GM19455 (cell line): ENCODE data around the gene PLD1.
"Not testable (repeated sequence)": the region's sequence is repeated elsewhere in the genome, so short reads cannot be mapped to it uniquely, and the experiment has no call there.

ENCODE experiments used
- ATAC-seq: cut with Tn5 transposase; IDR thresholded peaks from one replicate; pipeline ENCODE4 v1.9.1; 2021; ENCODE audit not compliant: unreplicated experiment

PLD1 gene

GRCh38 chr3:171710359-171710758, 99.9 kb downstream of the PLD1 start:
- ATAC-seq: no peak

- ATAC-seq: no peak
These were observed 105.5 kb downstream of the PLD1 start for GRCh38 chr3:171704814-171705213.

GRCh38 chr3:171704002-171704401, 106.3 kb downstream of the PLD1 start:
- no peak for ATAC-seq

- ATAC-seq: no peak
These were observed 107.1 kb downstream of the PLD1 start for GRCh38 chr3:171703144-171703543.

- no peak for ATAC-seq
These were observed 109.6 kb downstream of the PLD1 start for GRCh38 chr3:171700653-171701052.

GRCh38 chr3:171700157-171700556, 110.1 kb downstream of the PLD1 start:
- no peak for ATAC-seq

- no peak for ATAC-seq
These were observed 110.7 kb downstream of the PLD1 start for GRCh38 chr3:171699601-171700000.

GRCh38 chr3:171696805-171697204, 113.5 kb downstream of the PLD1 start:
- ATAC-seq: no peak

- ATAC-seq: no peak
These were observed 114.9 kb downstream of the PLD1 start for GRCh38 chr3:171695426-171695825.

GRCh38 chr3:171694888-171695287, 115.4 kb downstream of the PLD1 start:
- ATAC-seq: no peak

GRCh38 chr3:171692551-171692950, 117.7 kb downstream of the PLD1 start:
- ATAC-seq: not testable (repeated sequence)

- ATAC-seq: no peak
These were observed 118.8 kb downstream of the PLD1 start for GRCh38 chr3:171691485-171691884.

- no peak for ATAC-seq
These were observed 120.0 kb downstream of the PLD1 start for GRCh38 chr3:171690281-171690680.

- ATAC-seq: no peak
These were observed 121.7 kb downstream of the PLD1 start for GRCh38 chr3:171688593-171688992.

- no peak for ATAC-seq
These were observed 122.3 kb downstream of the PLD1 start for GRCh38 chr3:171688002-171688401.

- no peak for ATAC-seq
These were observed 122.7 kb downstream of the PLD1 start for GRCh38 chr3:171687581-171687980.

- ATAC-seq: no peak
These were observed 123.2 kb downstream of the PLD1 start for GRCh38 chr3:171687064-171687463.

- ATAC-seq: no peak
These were observed 125.0 kb downstream of the PLD1 start for GRCh38 chr3:171685116-171685895.

- ATAC-seq: no peak
These were observed 126.1 kb downstream of the PLD1 start for GRCh38 chr3:171684221-171684620.

- ATAC-seq: no peak
These were observed 127.5 kb downstream of the PLD1 start for GRCh38 chr3:171682743-171683142.

GRCh38 chr3:171680726-171681411, 129.4 kb downstream of the PLD1 start:
- ATAC-seq: no peak

GRCh38 chr3:171678971-171679492, 131.3 kb downstream of the PLD1 start:
- no peak for ATAC-seq
